ENCODE results near the gene RERE. TPM values are rescaled to one million over a fixed set of nuclear protein-coding genes. Genes with fewer than 3 reads are reported as not detected.

The RERE gene
- total RNA-seq, 1 experiment from 2014 or later, result 161 TPM

GRCh38 chr1:8303141-8303540 lies 514.3 kb downstream of the RERE start:
- Mint-ChIP-seq H3K4me3 (no peak overlapping the region), H3K27me3 (ENCODE audit: low read depth) (no peaks in the 10 kb centered on the region), H3K9me3 (no peaks in the 10 kb centered on the region), H3K27ac (no peak overlapping the region), H3K36me3 (no peaks in the 10 kb centered on the region), H3K4me1 (peaks cover 15% of the 10 kb centered on the region)
- CTCF ChIA-PET, result interaction anchor here (0.9 to 3.7 kb wide), 2 partner anchors 12 to 148 kb away, joined by 3 to 25 read pairs; no protein-coding TSS in a partner anchor
- TF ChIP-seq ZNF138 (CRISPR knock-in tag; conservative IDR thresholded peaks at IDR 0.05) (no peak), KAT7 (CRISPR knock-in tag; IDR thresholded peaks at IDR 0.05; ENCODE audit: borderline replicate concordance) (no peak), ZSCAN18 (CRISPR knock-in tag; IDR thresholded peaks at IDR 0.05) (no peak), JUN (CRISPR knock-in tag; IDR thresholded peaks at IDR 0.05) (no peak), MAX (CRISPR knock-in tag; IDR thresholded peaks at IDR 0.05) (no peak), USF2 (CRISPR knock-in tag; IDR thresholded peaks at IDR 0.05) (no peak), GTF2I (CRISPR knock-in tag; conservative IDR thresholded peaks at IDR 0.05) (no peak), CDX4 (CRISPR knock-in tag; IDR thresholded peaks at IDR 0.05; ENCODE audit: borderline replicate concordance) (no peak), SMAD4 (CRISPR knock-in tag; IDR thresholded peaks at IDR 0.05) (no peak), TEAD1 (CRISPR knock-in tag; IDR thresholded peaks at IDR 0.05) (no peak)
- POLR2A ChIA-PET, result no interaction called here
- ATAC-seq (no peak), DNase-seq (ENCODE audit: low spot score) (no peak)

Small RNA genes within 50 kb of the gene (microRNA-seq; reads per million reads assigned to microRNA genes)
- gene MIR6728 (ENCODE audit: borderline number of aligned reads), result 1.0 reads per million

Other genes with a start within 250 kb of the RERE start
- gene ENO1, start 61.0 kb upstream of the RERE start, total RNA-seq (2021), result 1,978 to 2,328 TPM (median 2,316 TPM) in 3 replicates
- 0.11 TPM in 1 of 3 replicates, not detected in the others for gene CA6, start 128.2 kb upstream of the RERE start, total RNA-seq (2021)
- gene SLC2A7, start 208.8 kb upstream of the RERE start, total RNA-seq (2021), result not detected in 3 replicates

Measured in WTC11 (cell line).